Bronchial epithelial cell (primary cell): ENCODE data around the gene SLC44A2. TPM values are rescaled to one million over a fixed set of nuclear protein-coding genes. Genes with fewer than 3 reads are reported as not detected.
"Not testable (repeated sequence)": the region's sequence is repeated elsewhere in the genome, so short reads cannot be mapped to it uniquely, and the experiment has no call there.

ENCODE experiments used
- DNase-seq: peaks from one replicate; pipeline ENCODE4 v3.0.0-alpha.2; 2010; ENCODE audit warnings: low read depth
- FAIRE-seq: peaks from 2 replicates; lab custom pipeline; 2011; peaks lifted over from hg19 to GRCh38; lab: Jason Lieb, UNC
- H3K27me3 ChIP-seq: 2 replicates; pipeline ENCODE4 v1.5.1; 2011; ENCODE audit warnings: low read length; ENCODE audit not compliant: control insufficient read depth, insufficient read depth
- H3K36me3 ChIP-seq: 2 replicates; pipeline ENCODE4 v1.5.1; 2011; ENCODE audit warnings: low read length; ENCODE audit not compliant: control insufficient read depth, insufficient read depth
- H3K4me3 ChIP-seq: 2 replicates; pipeline ENCODE4 v1.5.1; 2011; ENCODE audit warnings: mild to moderate bottlenecking, low read depth, low read length, control low read depth
- total RNA-seq: library from RNA; depleted of rRNA; stranded (reverse); fragments of >200 nt; gene quantifications from 2 replicates; pipeline ENCODE4 v1.2.1, GENCODE V29; 2014
- TF ChIP-seq, protein P1 (sequence below): IDR thresholded peaks from 2 replicates; pipeline ENCODE4 v1.5.1; 2011; ENCODE audit warnings: mild to moderate bottlenecking, moderate library complexity, low read length, control low read depth, inconsistent platforms; ENCODE audit not compliant: insufficient read depth, severe bottlenecking

The SLC44A2 gene
- total RNA-seq, 1 donor from 2014 or later = 18.7 TPM

GRCh38 chr19:10661946-10662345 is 36.6 kb downstream of the SLC44A2 start:
- Histone ChIP-seq H3K27me3 (no peaks in the 10 kb centered on the region), H3K36me3 (peaks cover 5% of the 10 kb centered on the region), H3K4me3 (no peak overlapping the region)
- DNase-seq (no peak), FAIRE-seq (no peak)
- TF ChIP-seq, protein P1, sequence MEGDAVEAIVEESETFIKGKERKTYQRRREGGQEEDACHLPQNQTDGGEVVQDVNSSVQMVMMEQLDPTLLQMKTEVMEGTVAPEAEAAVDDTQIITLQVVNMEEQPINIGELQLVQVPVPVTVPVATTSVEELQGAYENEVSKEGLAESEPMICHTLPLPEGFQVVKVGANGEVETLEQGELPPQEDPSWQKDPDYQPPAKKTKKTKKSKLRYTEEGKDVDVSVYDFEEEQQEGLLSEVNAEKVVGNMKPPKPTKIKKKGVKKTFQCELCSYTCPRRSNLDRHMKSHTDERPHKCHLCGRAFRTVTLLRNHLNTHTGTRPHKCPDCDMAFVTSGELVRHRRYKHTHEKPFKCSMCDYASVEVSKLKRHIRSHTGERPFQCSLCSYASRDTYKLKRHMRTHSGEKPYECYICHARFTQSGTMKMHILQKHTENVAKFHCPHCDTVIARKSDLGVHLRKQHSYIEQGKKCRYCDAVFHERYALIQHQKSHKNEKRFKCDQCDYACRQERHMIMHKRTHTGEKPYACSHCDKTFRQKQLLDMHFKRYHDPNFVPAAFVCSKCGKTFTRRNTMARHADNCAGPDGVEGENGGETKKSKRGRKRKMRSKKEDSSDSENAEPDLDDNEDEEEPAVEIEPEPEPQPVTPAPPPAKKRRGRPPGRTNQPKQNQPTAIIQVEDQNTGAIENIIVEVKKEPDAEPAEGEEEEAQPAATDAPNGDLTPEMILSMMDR = no peak

DNA sequence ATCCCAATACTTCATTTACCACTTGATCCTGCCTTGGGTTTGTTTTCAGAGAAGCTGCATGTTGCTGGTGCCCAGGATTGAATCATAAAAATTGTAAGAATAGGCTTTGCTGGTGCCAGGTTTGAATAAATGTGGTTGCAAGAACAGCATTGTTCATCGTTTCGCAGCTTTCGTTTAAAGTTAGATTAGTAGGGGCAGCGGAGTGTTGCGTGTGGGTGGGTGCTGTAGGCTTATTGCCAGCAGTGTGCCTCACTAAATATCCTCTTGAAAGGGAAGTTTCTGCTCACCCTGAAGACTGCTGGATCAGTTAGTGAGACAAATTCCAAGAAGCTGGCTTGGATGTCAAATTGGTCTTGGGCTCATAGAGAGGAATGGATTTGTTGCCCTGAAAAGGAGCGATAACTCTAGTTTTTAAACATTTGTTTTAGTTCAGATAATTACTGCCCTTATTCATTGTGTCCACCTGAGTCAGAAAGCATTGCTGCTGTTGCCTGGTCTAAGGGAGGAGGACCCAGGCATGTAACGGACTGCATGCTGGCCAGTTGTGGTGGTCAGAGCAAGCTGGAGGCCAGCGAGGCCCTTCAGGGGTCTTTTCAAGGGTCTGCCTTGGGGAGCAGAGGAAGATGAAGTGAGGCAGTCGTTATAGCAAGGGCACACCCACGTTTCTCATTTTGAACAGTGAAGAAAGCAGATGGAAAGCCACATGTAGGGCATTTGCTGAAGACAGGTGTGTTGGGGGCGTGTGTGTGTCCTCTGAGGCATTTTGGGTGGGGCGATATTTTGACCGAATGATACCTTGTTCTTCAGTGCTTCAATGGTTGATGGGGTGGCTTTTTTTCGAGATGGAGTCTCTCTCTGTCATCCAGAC is 37.3 kb downstream of the SLC44A2 start:
- Histone ChIP-seq H3K27me3 (no peaks in the 10 kb centered on the region), H3K4me3 (no peak overlapping the region), H3K36me3 (peaks cover 5% of the 10 kb centered on the region)
- TF ChIP-seq, protein P1 = no peak
- DNase-seq = no peak
- no peak for FAIRE-seq

DNA sequence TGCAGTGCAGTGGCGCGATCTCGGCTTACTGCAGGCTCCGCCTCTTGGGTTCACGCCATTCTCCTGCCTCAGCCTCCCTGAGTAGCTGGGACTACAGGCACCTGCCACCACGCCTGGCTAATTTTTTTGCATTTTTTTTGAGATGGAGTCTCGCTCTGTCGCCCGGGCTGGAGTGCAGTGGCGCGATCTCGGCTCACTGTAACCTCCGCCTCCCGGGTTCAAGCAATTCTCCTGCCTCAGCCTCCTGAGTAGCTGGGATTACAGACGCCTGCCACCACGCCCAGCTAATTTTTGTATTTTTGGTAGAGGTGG is 37.9 kb downstream of the SLC44A2 start:
- H3K36me3 ChIP-seq, DNase-seq, FAIRE-seq, H3K27me3 ChIP-seq, H3K4me3 ChIP-seq: not testable (repeated sequence)

DNA sequence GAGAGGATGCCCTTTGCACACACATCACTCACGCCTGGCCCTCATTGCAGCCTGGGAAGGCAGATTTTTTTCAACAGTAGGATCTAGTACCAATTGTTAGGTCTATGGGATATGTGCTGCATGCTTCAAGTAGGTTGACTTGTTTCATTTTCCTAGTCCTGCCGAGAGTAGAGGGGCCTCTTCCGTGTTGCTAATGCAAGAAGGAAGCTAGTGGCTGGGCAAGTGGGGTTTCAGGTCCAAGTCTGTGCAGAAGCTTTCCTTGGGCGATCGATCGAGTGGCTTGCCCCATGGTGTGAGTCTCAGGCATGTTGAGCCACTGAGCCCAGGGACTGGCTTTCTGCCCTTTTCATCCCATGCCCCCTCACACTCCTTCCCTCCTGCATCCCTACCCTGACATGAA is 42.5 kb downstream of the SLC44A2 start:
- TF ChIP-seq, protein P1 = no peak
- Histone ChIP-seq H3K4me3 (no peak overlapping the region), H3K27me3 (no peaks in the 10 kb centered on the region), H3K36me3 (peaks cover 12% of the 10 kb centered on the region)
- FAIRE-seq (no peak), DNase-seq (no peak)

DNA sequence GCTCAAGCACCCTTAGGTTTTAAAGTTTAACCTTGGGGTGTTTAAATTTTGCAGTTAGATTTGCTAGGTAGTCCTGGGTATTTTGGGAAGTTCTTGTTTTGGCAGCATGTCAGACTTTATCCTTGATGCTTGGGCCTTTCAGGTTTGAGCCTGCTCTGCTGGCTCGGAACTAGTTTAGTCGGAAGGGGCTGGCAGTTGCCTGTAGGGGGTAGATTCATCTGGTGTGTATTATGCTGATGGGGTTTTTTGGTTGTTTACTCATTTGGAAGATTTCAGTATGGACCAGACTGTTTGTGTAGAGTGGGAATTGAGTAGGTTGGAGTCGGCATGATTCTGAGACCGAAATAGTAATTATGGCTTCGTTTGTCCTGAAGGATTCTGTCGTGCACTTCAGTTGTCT is 43.9 kb downstream of the SLC44A2 start:
- DNase-seq (peak; percentile 18), FAIRE-seq (no peak)
- Histone ChIP-seq H3K4me3 (no peak overlapping the region), H3K27me3 (no peaks in the 10 kb centered on the region), H3K36me3 (peaks cover 16% of the 10 kb centered on the region)
- TF ChIP-seq, protein P1 = no peak

DNA sequence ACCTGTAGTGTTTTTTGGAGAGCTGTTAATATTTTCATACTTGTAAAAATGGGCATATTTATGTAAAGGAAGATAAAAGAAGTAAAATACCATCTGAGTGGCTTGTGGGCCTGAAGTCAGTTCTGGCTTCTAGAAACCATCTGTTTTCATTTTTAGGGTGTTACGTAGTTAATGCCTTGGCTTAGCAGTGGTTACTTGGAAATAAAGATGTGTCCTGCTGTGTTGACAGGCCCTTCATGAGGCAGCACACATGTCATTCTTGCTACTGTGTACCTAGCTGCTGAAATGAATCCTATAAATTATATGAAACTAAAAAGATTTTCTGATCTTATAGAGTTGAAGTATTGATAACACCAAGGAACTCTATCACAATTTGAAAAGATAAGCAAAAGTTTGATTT is 44.8 kb downstream of the SLC44A2 start:
- Histone ChIP-seq H3K4me3 (no peak overlapping the region), H3K36me3 (peaks cover 18% of the 10 kb centered on the region), H3K27me3 (no peaks in the 10 kb centered on the region)
- TF ChIP-seq, protein P1 = no peak
- no peak for DNase-seq
- no peak for FAIRE-seq
